Body of pancreas (tissue), 4 donors: ENCODE results near the gene ADNP2.

Source experiments
- POLR2A ChIP-seq, 3 donors: fragments of 450-650 bp; IDR thresholded peaks; one replicate each; pipeline ENCODE4 v1.6.1; 2016; ENCODE audit warnings: antibody characterized with exemption in 3 of 3, mild to moderate bottlenecking in 2 of 3
- TF ChIP-seq, protein P1 (sequence below), 7 experiments: fragments of 450-650 bp in 4 of 7; fragments of 200-600 bp in 3 of 7; sonication (generic) in 3 of 7; IDR thresholded peaks; one replicate each; pipeline ENCODE4 v1.5.1; 2016 to 2019; ENCODE audit warnings: antibody characterized with exemption in 7 of 7

DNA sequence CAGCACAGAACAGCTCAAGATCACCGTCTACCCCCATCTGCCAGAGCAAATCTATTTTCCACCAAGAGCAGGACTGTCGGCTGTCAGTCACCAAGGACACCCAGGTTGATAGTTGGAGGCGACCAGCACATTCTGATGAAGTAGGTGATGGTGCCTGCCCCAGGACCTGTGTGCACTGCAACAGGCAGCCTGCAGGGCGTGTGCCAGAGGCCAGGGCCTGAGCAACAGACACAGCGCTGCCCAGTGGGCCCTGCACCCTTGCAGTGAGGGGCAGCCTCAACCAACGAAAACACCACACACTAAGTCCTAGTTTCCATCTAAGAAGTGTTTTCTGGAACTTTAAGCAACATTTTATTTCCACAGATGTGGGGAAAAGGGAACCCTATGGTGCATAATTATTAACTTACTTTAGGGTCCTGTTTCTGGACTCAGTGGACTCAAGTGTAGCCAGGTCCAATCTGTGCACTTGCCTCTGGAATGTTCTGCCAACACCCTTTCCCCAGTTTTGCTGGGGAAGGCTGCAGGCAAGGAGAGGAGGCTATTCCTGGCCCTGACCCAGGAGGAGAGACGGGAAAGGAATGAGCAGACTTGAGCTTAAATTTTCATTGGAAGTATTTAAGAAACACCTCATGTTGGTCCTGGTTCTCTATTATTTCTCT is 61.5 kb downstream of the ADNP2 start:
- TF ChIP-seq, protein P1, sequence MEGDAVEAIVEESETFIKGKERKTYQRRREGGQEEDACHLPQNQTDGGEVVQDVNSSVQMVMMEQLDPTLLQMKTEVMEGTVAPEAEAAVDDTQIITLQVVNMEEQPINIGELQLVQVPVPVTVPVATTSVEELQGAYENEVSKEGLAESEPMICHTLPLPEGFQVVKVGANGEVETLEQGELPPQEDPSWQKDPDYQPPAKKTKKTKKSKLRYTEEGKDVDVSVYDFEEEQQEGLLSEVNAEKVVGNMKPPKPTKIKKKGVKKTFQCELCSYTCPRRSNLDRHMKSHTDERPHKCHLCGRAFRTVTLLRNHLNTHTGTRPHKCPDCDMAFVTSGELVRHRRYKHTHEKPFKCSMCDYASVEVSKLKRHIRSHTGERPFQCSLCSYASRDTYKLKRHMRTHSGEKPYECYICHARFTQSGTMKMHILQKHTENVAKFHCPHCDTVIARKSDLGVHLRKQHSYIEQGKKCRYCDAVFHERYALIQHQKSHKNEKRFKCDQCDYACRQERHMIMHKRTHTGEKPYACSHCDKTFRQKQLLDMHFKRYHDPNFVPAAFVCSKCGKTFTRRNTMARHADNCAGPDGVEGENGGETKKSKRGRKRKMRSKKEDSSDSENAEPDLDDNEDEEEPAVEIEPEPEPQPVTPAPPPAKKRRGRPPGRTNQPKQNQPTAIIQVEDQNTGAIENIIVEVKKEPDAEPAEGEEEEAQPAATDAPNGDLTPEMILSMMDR (IDR thresholded peaks at IDR 0.05) = no peak
- no peak for TF ChIP-seq POLR2A (IDR thresholded peaks at IDR 0.05)
